ENCODE data around the gene TXNRD2.
"Not testable (repeated sequence)": the region's sequence is repeated elsewhere in the genome, so short reads cannot be mapped to it uniquely, and the experiment has no call there.

Gene TXNRD2

DNA sequence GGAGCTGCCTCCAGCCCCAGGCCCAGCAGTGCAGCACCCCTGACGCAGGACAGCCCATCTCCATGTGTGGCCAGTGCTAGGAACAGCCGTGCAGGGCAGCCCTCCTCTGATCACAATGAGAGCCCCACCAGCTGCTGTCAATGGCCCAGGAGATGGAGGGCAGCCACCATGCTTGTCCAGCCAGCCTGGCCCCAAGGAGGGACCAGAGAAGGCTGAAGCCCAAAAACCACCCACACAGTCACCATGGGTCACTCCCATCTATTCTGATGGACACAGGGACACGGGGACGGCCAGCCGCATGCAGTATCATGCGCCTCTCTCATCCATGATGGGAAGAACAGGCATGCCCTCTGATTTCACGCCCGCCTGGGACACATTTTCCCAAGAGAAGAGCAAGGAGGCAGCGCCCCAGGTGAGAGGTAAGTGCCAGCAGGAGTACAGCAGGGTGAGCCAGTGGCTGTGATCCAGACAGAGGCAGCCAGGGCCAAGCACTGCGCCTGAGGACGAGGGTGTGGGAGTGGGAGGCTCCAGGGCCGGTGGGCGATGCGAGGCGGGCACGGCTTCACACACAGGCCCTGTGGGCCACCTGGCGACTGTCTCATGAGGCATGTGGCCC is 53.4 kb downstream of the TXNRD2 start:
- DNase-seq (ENCODE audit: low read depth): no peak

DNA sequence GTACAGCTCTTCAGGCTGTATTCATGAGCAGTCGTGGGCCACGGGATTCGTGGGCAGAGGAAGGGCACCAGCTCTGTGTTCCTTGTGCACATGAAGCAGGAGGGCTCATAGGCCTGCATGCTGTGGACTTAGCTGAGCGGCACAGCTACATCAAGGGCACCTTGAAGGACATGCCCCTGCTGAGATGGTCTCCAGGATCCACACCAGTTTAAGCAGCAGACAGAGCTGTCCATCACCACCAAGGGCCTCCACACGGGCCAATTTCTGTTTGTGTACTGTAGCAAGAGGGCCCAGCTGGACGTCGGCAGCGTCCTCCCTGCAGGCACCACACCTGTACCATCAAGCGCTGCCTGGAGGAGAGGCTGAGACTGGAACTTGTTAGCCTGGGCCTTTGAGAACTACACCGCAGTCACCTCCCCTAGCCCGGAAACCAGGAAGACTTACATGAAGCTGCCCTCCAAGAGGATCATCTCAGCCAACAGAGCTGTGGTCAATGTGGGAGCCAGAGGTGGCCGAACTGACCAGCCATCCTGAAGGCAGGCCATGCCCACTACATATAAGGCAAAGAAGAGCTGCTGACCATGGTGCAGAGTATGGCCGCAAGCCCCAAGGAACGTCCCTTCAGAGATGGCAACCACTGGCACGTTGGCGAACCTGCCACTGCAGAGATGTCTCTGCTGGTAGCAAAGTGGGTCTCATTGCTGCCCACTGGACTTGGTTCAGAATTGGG is 54.2 kb downstream of the TXNRD2 start:
- no peak for DNase-seq (ENCODE audit: low read depth)

DNA sequence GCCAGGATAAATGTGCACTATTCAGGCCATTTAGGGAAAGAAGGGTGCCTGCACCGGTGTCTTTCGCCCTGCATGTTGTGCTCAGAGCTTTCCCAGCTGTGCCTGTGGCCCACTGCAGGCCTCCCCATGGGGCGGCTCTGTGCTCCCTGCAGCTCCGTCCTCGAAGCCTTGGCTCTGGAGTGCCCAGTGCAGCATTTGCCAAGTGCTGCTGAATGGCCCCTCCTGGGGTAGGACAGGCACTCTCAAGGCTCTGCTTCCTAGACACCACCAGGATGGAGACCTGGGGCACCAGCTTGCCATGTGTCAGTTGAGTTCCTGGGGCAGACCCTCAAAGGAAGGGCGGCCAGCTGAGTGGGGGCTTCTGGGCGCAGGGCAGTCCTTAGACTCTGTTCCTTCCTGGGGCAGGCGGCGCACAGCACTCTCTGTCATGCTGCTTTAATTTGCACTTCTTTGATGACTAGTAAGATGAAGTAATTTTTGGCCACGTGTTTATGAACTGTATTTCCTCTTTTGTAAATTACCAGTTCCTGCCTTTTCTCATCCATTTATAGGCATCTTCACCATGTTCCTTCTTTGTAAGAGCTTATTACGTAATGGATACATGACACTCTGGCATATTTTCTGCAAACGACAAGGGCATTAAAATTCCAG is 54.9 kb downstream of the TXNRD2 start:
- DNase-seq (ENCODE audit: low read depth): no peak

DNA sequence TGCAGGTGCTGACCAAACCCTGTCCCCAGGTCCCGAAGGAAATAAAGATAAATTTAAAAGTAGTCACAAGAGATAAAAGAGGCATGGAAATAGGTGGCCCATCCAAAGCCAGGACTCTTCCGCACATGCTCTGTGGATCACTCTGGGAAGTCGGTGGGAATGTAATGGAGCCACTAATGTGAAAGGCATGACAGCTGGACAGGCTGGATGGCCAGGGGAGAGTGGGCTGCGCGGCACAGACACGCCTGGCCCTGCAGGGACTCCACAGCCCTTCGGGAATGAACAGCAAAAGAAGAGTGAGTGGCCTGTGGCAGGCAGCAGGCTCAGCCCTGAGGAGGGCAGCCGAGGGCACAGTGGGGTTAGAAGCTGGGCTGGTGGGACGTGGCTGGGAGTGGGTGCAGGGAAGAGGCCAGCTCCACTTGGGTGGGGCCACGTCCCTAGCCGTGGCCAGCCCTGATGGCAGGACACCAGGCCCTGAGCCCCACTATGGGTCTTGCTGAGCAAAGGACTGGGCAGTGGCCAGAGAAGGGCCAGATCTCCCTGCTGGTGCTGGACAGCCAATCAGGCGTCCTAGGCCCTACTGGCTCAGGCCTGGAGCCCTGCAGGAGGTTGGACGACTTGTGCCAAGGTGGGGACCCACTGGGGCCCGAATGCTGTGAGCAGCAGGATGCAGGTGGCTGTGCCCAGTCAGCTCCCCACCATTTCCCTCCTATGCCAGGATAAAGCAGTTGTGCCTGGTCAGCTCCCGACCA is 55.6 kb downstream of the TXNRD2 start:
- DNase-seq (ENCODE audit: low read depth): no peak

DNA sequence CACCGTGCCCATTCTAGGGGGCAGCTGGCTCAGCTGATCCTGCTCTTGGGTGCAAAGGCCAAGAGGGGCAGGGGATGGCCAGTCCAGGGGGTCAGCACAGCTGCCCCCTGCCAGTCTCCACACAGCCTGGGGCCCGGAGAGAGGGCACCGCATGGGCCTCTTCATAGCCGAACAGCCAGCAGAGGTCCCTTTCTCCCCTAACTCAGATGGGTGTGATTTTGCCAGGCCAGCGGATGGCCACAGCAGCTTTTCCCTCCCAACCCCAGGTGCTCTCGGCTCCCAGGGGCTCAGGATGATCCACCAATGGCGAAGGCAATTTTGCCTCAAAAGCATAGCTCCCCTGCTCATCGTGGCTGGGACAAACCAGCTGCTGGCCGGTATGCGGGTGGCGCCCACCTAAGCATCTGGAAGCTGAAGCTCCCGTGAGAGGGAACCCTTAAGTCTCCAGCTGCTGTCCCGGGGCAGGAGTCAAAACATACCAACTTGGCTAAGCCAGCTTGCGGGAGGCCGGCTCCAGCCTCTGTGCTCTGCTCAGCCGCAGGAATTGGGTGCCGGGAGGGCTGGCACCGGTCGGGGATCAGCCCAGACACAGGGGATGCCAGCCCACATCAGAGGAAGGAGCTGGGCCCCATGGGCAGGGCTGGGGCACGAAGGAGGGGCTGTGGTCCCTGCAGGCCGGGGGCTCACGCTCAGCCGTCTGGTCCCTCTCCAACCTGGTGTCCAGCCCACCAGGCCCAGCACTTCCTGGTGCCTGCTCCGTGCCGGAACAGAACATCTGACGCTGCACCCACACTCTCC is 56.5 kb downstream of the TXNRD2 start:
- DNase-seq (ENCODE audit: low read depth): no peak

DNA sequence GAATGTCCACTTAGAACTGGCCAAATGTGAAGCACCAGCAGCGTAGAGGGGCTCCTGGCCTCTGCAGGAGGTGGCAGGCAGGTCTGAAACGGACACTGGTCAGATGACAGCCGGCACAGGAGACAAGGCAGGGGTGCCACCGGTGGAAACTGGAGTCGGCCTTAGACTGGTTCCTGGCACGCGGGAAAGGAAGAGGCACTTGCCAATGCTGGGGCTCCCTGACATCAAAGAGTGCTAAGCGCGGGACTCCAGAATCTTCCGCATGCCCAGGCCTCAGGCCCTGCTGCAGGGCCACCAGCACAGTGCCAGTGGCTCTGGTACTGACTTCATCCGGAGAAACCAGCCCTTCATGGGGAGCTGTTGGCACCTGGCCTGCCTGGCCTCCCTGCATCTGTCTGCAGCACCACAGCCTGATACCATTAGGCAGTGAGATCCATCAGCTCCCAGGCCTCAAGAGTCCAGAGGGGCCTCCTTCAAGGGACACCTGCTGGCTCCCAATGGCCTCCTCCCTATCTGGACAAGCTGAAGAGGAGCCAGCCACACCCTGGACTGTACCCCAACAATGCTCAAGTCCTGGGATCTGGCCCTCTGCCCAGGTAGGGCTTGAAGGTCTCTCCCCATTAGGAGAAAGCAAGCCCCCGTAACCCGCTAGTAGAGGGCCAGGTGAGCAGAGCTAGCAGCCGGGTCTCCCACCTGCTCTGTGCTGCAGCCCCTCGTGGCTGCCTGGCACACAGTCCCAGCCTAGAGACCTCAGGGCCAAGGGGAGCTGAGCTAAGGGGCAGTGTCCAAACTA is 57.3 kb downstream of the TXNRD2 start:
- DNase-seq (ENCODE audit: low read depth): no peak

DNA sequence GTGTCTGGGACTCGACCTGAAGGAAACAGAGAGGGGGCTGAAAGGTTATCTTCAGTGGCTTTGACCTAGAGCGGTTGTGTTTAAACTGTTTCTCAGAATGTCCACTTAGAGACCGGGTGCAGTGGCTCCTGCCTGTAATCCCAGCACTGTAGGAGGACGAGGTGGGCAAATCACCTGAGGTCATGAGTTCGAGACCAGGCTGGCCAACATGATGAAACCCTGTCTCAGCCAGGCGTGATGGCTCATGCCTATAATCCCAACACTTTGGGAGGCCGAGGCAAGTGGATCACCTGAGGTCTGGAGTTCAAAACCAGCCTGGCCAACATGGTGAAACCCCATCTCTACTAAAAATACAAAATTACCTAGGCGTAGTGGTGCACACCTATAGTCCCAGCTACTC is 58.2 kb downstream of the TXNRD2 start:
- not testable (repeated sequence) for DNase-seq (ENCODE audit: low read depth)

DNA sequence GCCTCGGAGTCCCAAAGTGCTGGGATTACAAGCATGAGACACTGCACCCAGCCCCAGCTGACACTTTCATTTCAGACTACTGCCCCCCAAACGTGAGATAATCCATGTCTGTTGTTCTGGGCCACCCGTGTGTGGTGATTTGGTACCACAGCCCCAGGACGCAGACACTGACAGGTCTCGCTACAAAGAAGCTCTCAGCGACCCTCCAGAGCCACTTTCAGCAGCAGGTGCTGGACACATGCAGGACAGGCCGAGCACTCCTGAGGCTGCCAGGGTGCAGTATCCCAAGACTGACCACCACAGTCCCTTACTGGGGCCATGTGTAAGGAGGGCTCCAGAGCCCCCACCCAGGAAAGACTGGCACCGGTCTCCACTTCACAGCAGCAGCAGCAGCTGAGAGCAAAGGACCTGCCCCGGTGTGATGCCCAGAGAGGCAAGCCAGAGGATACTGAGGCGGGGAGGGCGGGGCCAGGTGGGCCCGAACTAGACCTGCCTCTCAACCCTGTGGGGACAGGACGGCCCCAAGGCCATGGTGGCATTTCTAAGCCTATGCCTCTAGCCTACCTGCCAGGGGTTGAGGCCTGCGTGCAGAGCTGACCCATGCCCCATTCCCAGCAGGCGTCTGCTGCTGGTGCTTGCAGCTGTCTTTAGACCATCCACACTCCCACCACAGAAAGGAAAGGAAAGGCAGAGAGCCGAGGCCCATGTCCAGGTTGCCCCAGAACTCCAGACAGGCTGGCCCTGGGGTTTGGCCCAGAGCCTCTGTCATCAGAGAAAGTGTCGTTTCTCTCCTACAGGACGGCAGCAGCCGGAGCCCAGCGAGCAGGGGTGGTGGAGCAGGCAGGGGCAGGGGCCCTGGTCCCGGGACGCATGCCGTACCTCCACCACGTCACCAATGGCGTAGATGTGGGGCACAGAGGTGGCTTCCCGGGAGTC is 58.9 kb downstream of the TXNRD2 start:
- DNase-seq (ENCODE audit: low read depth): no peak

DNA sequence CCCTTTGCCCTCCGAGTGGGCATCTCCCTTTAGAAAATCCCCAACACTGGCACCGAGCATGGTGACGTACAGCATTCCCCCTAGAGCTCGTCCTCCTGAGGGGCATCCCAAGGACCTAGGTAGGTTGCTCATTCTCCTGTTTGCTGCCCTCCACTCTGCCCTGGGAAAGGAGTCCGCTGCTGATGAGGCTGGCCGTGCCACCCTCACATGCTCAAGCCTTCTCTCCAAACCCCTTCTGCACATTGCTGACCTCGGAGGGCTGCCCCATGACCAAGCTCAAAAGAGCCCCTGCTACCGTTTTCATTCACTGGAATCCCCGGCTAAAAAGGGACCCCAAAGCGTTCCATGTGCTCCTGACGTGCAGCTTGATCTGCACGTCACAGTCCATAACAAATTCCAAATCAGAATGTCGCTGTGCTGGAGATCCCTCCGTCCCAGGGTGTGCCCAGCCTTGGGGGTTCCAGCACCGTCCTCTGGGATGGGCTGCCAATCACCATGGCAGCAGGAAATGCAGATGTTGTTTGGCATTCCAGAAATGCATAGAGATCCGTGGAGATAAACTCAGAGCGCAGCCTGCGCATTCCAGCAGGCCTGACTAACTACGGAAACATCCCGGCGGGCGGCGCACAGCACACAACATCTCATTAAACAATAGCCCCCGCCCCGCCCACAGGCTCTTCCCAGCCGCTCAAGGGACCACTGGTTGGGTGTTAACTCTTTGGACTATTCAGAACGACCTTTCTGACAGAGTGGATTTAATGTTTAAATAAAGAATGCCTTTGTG is 60.6 kb downstream of the TXNRD2 start:
- DNase-seq (ENCODE audit: low read depth): no peak

DNA sequence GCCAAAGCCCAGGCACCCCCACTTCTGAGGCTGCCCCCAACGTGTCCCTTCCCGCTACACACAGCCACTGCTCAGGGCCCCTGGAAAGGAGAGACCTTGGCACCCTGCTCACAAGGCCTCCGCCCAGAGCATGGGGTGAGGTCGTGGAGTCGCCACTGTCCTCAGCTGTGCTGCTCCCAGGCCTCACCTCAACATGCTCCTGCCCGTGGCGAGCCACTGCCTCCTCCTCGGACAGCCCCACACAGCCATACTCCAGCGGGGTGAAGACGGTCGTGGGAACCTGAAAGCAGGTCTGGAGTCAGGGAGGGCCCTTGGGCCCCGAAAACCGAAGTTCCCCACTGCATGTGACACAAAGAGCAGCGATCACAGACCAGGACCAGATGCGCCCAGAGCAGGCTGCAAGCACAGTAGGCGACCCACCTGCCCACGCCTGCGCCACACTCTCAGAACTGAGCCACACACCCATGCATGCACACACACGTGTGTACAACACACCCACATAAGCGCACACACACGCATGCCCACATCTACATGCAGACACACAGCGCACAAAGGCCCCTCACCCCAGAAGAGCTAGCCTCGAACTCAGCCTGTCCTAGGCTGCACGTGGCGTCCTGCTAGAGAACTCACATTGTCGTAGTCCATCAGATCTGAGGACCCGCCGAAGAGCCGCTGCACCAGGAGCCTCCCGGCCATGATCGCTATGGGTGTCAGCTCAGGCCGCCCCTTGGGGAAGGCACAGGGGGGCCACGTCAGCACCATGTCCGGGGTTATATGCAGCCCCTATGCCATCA is 61.4 kb downstream of the TXNRD2 start:
- no peak for DNase-seq (ENCODE audit: low read depth)

DNA sequence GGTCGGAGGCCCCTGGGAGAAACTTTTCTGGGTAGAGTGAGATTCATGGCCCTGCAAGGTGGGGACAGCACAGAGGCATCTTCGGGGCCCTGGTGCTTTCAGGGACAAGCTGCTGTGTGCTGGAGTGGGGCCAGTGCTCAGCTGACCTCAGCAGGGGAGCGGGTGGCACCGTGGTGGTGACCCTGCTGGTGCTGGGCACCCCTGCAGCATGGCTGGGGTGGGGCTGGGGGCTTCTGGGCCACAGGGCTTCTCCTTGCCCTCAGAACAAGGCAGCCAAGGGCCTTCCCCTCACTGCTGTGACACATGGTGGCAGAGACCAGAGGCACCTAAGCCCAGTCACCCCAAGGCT is 62.0 kb downstream of the TXNRD2 start:
- no peak for DNase-seq (ENCODE audit: low read depth)

DNA sequence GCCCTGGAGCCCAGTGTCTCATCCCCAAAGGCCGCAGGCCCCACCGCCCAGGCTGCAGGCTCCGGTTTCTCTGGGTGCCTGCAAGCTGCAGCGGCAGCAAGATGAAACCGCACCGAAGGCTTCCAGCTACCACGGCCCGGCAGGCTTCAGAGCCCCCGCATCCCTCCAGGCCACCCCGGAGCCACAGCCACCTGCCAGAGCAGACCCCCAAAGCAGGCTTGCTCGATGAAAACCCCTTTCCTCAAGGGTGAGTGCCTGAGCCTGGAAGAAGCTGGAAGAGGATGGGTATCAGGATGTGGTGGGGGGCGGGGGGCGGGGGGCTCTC is 62.4 kb downstream of the TXNRD2 start:
- DNase-seq (ENCODE audit: low read depth): no peak

DNA sequence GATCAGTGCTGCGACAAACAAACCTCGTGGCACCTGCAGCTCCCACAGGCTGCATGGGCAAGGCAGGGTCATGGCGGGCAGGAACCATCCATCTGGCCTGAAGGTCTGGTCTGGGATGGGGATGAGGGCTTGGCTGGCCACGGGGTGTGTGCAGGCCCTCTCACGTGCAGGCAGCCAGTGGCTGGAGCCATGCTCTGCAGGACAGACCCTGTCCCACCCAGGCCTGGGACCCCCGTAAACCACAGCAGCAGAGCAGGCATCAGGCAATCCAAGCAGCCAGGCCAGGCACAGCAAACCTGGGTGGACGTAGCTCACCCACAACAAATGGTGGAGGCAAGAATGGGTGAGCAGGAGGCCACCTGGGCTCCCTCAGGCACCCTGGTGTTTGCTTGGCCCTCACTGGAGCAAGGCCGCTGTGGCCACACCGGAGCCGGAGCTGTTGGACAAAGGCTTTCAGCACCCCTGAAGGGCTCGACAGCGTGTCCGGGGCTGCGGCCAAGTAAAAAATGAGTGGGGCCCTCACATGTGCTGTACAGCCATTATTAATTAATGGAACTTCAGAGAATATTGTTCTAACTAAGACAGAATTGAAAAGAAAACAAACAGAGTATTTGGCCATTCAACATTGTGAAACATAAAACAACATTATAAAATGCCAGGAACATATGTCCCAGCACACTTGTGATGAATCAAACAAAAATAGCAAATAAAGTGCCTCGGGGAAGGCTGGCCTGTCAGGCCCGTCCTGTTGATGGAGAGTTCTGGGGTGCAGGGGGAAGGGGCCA is 63.0 kb downstream of the TXNRD2 start:
- DNase-seq (ENCODE audit: low read depth): no peak

DNA sequence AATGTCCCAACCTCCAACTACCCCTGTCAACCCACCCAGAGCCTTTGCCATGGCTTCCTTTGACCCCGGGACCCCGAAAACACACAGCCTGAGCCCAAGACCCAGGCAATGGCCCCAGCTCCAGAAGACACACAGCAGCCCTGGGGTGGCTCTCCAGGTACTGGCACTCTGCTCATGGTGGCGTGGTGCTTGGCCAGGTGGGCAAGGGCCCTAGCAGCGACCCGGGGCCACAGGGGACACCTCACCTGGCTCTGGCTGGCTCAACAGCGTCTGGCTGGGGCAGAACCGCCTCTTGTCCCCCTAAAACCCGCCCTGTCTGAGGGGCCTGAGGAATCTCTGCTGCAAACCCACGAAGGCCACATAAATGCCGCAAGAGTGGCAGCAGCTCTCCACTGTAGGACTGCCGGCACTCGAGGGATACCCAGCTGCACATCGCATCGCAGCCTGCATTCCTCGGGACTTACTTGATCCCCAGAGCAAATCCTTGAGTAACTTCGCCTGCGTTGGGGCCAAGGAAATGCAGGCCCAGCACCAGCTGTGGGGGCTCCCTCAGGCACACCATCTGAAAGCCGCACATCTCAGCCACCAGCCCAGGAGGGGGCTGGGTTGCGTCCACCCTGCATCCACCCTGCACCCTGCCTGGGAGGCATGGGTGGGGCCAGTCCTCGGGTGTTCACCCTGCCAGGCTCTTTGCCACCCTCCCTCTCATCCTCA is 63.8 kb downstream of the TXNRD2 start:
- DNase-seq (ENCODE audit: low read depth): no peak

DNA sequence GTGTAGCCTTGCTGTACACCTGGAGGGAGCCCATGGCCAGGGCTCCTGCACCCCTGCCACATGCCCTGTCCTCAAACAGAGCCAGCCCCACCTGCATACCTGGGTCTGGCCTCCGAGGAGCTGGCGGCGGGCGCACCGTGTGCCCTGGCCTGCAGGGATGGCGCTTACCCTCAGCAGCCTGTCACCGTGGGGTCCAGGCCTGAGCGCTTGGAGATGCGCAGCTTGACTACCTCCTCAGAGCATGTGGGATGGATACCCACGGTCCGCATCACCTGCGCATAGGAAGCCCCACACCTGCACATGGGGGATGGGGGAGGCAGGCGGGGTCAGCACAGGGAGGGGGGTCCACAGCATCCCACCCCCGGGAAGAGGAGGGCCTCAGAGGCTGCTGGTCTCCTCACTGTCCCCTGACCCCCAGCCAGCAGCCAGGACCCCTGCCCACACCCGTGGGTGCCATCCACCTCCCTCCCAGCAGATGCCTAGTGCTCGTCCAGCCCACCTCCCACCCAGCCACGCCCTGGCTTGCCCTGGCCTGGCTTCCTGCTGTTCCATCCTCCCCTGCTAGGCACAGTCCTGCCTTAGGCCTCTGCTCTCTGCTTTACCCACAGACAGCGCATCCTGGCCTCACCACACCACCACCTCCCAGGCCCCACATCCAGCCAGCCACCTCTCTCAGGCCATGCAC is 64.5 kb downstream of the TXNRD2 start:
- DNase-seq (ENCODE audit: low read depth): no peak

DNA sequence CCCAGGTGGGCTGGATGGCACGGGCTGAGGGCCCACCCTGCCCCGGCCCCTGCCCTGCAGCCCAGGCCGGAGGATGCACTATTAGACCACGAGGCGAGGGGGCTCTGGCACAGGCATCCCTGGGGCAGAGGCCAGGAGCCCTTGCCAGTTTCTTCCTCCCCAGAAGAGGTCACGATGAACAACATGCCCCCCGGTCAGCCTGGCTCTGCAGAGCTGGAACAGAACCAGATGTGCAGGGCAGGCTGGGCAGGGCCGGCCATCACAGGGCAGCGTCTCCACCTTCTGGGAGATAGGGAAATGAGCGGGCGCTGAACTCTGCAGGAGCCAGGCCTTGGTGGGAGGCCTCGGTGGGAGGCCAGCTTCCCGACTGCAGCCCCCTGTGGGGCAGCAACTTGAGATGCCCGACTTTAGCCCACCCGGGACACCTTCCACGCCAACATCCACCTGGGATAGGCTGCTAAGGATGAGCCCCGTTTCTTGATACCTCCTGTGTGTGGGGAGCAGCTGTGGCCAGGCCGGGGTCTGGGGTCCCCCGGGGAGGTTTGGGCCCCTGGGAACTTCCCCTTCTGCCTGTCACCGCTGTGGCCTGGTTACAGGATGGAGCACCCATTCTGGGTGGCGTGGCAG is 65.2 kb downstream of the TXNRD2 start:
- no peak for DNase-seq (ENCODE audit: low read depth)
